ENCODE measurements around the gene TAF11L4.
"Not testable (repeated sequence)": the region's sequence is repeated elsewhere in the genome, so short reads cannot be mapped to it uniquely, and the experiment has no call there.

Gene TAF11L4

GRCh38 chr5:17492770-17493169 is 28.8 kb upstream of the TAF11L4 start:
- no peak for DNase-seq (ENCODE audit: low read depth in 2 of 2)
- H3K4me3 ChIP-seq (replicated peaks in 1 of 2; ENCODE audit: low read depth in 2 of 2, low read length in 2 of 2) = no peak overlapping the region
- no peak for TF ChIP-seq CTCF (IDR thresholded peaks at IDR 0.05; ENCODE audit: low read depth, low read length)

DNA sequence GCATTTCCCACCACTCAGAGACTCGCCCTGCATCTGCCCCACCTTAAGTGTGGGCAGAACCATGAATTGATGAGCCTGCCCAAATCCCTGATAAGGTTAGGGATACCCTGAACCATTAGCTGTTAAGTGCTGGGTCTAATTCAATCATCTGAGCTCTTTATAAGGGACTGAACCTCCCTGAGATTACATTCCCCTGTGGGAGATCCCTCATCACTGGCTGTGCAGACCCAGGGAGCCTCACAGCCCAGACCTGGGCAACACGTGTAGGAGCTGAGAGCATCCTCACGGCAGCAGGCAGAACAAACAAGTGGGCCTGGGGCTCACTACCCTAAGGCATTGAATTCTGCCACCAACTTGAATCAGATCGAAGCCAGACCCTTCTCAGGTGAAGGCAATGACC is 24.2 kb upstream of the TAF11L4 start:
- H3K4me3 ChIP-seq (replicated peaks in 1 of 2; ENCODE audit: low read depth in 2 of 2, low read length in 2 of 2) = no peak overlapping the region
- no peak for DNase-seq (ENCODE audit: low read depth in 2 of 2)
- TF ChIP-seq CTCF (IDR thresholded peaks at IDR 0.05; ENCODE audit: low read depth, low read length) = no peak

DNA sequence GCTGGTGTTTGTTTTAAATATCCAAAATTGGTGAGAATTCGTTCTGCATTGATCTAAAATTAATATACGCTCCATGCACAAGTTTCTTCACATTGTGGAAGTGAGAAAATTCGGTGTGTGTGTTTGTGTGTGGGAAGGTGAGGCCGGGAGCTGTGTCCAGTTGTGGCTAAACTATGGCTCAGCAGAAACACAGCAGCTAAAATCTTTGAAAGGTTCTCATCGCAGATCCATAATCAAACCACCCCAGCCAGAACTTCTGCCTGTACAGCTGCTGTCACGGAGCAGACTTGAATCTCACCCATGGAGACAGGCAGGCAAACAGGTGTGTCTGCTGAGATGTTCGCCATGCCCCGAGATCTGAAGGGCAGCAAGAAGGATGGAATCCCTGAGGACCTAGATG is 23.7 kb upstream of the TAF11L4 start, which contains the start of gene TAF11L2:
Gene TAF11L2 (plus strand): TSS at position 301 of the 400 bp plus-strand sequence.
- not testable (repeated sequence) for DNase-seq (ENCODE audit: low read depth in 2 of 2)

DNA sequence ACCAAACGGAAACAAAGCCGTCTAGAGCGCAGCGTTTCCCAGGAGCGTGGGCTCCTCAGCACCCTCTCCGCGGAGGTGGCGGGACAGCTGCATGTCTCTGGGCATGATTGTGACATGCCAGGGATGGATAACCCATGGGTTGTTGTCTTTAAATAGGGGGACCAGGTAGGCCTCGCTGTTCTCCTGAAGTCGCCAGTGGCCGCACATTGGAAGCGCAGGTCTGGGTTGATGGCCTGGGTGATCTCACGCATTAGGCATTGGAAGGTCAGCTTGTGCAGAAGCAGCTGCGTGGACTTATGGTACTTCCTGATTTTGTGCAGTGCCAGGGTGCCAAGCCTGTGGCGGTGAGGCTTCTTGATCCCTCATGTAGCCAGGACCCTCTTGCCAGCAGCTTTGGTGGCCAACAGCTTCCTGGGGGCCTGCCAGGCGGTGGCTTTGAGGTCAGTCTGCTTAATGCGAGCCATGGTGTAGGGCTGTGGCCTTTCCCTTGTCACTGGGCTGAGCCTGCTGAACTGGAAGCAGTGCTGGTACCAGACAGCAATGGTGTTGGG is 9.8 kb upstream of the TAF11L4 start:
- H3K4me3 ChIP-seq (replicated peaks in 1 of 2; ENCODE audit: low read depth in 2 of 2, low read length in 2 of 2) = no peak overlapping the region
- no peak for DNase-seq (ENCODE audit: low read depth in 2 of 2)
- no peak for TF ChIP-seq CTCF (IDR thresholded peaks at IDR 0.05; ENCODE audit: low read depth, low read length)

More for the DNA sequence above, 23.7 kb upstream of the TAF11L4 start, which contains the start of gene TAF11L2:
- H3K4me3 ChIP-seq (replicated peaks in 1 of 2; ENCODE audit: low read depth in 2 of 2, low read length in 2 of 2) = not testable (repeated sequence)

- H3K4me3 ChIP-seq (replicated peaks in 1 of 2; ENCODE audit: low read depth in 2 of 2, low read length in 2 of 2); DNase-seq (ENCODE audit: low read depth in 2 of 2): not testable (repeated sequence)
Observed at GRCh38 chr5:17517526-17517925, 4.1 kb upstream of the TAF11L4 start.

- not testable (repeated sequence) for H3K4me3 ChIP-seq (replicated peaks in 1 of 2; ENCODE audit: low read depth in 2 of 2, low read length in 2 of 2); DNase-seq (ENCODE audit: low read depth in 2 of 2)
Observed at GRCh38 chr5:17518067-17518466, 3.5 kb upstream of the TAF11L4 start, which contains the start of gene TAF11L3. Gene TAF11L3, plus strand, starts transcription at chr5:17518367.

GRCh38 chr5:17519508-17519907 is 2.1 kb upstream of the TAF11L4 start:
- H3K4me3 ChIP-seq (replicated peaks in 1 of 2; ENCODE audit: low read depth in 2 of 2, low read length in 2 of 2); DNase-seq (ENCODE audit: low read depth in 2 of 2): not testable (repeated sequence)

DNA sequence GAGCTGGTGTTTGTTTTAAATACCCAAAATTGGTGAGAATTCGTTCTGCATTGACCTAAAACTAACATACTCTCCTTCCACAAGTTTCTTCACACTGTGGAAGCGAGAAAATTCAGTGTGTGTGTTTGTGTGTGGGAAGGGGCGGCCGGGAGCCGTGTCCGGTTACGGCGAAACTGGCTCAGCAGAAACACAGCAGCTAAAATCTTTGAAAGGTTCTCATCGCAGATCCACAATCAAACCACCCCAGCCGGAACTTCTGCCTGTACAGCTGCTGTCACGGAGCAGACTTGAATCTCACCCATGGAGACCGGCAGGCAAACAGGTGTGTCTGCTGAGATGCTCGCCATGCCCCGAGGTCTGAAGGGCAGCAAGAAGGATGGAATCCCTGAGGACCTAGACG is 3.3 kb downstream of the TAF11L4 start, which contains the start of gene TAF11L5:
Gene TAF11L5 (plus strand): TSS at position 301 of the 400 bp plus-strand sequence.
- not testable (repeated sequence) for DNase-seq (ENCODE audit: low read depth in 2 of 2); H3K4me3 ChIP-seq (replicated peaks in 1 of 2; ENCODE audit: low read depth in 2 of 2, low read length in 2 of 2)

DNA sequence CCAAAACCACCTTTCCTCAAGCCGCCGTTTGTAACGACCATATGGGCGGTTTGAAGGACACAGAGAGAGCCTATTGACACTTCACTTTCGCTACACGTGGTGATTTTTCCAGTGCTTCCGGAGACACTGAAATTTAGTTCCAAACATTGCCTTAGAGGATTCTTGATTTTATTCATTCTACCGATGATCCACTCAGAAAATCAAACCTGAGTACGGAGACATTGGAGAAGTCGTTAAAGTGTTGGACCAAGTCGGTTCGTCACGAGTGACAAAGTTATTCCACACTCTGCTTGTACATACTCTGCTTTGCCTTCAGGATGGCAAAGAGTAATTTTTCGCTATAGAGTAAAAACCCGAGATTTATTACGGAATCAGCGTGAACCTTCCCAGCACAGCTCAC is 4.9 kb downstream of the TAF11L4 start:
- DNase-seq (ENCODE audit: low read depth in 2 of 2) = peak; percentile 0 to 5
- H3K4me3 ChIP-seq (replicated peaks in 1 of 2; ENCODE audit: low read depth in 2 of 2, low read length in 2 of 2) = not testable (repeated sequence)

GRCh38 chr5:17528369-17528768 is 6.8 kb downstream of the TAF11L4 start, which contains the start of gene TAF11L6:
Gene TAF11L6, plus strand, starts transcription at chr5:17528669.
- not testable (repeated sequence) for DNase-seq (ENCODE audit: low read depth in 2 of 2); H3K4me3 ChIP-seq (replicated peaks in 1 of 2; ENCODE audit: low read depth in 2 of 2, low read length in 2 of 2)
